NCI-H510A treated with DMSO at 0.1 percent for 48 hours (cell line): Measurements from ENCODE around the gene AGPAT1.

Experiments used
- DNase-seq: peaks from one replicate; lab custom pipeline; 2025; lab: John Stamatoyannopoulos, UW

Gene AGPAT1

GRCh38 chr6:32168807-32169591 is 6.9 kb downstream of the AGPAT1 start:
- DNase-seq, result no peak

DNA sequence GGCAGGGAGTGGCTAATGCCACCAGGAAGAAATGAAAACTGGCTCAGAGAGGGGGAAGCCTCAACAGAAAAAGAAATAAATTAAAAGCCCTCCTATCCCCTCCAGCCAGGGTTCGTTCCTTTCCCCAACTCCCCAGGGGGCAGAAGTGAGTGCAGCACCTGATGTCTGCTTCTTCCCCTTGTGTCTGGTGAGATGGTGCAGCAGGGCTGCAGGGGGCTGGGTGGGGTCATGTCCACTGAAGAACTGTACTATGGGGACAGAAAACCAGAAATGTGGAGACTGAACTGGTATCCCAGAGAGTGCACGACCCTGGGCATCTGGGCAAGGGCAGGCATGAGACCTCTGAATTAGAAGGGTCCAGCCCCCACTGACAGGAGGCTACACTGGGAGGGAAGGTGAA is 7.5 kb downstream of the AGPAT1 start:
- no peak for DNase-seq

DNA sequence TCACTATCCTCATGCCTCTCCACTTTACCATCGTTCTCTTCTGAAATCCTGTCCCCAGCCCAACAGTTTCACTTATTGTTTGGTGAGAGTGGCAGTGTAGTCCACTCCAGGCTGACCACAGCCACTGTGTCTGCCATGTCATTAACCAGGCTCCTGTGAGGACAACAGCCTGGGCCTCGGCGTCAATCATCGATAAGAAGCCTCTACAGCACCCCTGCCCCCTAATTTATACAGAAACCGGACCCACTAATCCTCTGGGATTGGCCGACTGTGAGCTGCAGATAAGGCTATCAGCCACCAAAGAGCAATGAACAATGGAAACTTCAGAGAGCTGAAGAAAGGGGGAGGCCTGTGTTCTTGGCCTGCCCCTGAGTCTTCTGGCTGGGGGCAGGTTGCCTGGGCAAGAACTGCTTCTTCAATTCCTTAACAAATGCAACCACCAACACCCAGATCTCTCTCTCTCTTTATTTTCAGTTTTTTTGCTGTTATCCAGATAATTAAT is 8.1 kb downstream of the AGPAT1 start:
- DNase-seq, result no peak

- no peak for DNase-seq
Observed at GRCh38 chr6:32167154-32167760, 8.6 kb downstream of the AGPAT1 start.

DNA sequence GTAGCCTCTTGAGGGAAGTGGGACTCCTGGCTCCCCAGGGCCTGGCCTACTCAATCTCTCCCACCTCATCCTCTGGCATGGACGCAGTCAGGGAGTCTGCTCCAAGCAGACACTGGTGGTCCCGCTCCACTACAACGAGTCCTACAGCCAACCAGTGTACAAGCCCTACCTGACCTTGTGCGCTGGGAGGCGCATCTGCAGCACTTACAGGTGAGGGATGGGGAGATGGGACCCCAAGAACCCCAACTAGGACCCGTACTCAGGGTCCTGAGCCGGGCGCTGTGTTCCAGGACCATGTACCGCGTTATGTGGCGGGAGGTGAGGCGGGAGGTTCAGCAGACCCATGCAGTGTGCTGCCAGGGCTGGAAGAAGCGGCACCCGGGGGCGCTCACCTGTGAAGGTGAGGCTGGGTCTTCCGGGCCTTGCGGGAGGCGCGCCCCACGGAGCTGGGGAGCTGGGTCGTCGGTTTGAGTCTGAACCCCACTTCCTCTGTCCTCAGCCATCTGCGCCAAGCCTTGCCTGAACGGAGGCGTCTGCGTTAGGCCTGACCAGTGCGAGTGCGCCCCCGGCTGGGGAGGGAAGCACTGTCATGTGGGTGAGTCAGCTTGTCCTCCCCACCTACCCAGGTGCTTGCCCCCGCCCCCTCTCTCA is 9.3 kb downstream of the AGPAT1 start:
- no peak for DNase-seq

GRCh38 chr6:32164295-32164694 is 11.6 kb downstream of the AGPAT1 start, which contains the start of gene EGFL8:
Gene EGFL8 (plus strand): TSS chr6:32164595. CDS start chr6:32166166, 1,571 bp downstream.
- no peak for DNase-seq

DNA sequence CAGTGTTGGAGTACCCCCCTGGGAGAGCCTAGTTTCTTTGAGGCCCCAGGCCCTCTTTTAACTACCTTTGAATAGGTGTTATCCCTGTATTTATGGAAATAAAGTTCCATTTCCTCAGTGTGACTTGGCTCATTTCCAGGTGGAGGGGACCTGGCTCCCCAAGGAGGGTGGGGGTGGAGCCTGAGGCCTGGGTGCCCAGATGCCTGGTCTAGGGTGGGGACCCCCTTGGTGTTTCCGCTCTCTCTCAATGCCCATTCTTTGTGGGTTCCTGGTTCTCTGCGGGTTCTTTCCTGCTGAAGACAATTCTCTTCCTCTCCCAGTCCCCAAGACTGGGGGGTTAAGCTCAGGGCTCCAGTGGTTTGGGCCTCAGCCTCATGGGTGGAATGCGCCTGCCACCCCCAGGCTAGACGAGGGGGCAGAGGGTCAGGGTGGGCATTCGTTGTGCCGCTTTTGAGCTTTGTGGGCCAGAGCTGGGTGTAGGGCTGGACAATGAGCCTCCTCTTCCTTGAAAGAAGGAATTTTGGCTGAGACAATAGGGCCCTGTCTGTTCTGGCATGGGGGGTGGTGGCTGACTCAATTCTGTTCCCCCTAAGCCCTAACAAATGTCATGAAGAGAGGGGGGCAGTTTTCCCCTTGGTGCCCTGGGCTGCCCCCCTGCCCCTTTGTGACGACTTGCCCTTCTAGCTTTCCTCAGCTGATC is 12.2 kb downstream of the AGPAT1 start:
- DNase-seq, result no peak

DNA sequence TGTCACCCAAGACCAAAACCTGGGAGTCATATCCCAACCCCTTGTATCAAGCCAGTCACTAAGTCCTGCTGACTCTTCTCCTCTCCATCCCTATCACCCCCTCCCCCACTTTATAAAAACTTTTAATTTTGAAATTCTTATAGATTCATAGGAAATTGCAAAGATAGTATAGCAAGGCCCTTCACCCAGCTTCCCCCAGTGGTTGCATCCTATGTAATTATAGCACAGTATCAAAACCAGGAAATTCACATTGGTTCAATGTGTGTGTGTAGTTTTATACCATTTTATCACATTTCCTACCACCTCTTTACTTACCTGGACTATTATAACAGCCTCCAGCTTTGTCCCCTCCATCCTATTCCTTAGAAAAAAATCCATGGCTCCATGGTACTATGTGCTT is 17.8 kb downstream of the AGPAT1 start:
- DNase-seq, result no peak

- no peak for DNase-seq
Observed at GRCh38 chr6:32156891-32157290, 19.0 kb downstream of the AGPAT1 start.

GRCh38 chr6:32154514-32155161 is 21.2 kb downstream of the AGPAT1 start:
- peak; percentile 81 for DNase-seq

GRCh38 chr6:32153564-32154513 is 22.0 kb downstream of the AGPAT1 start, which contains the start of gene PPT2:
Gene PPT2 (plus strand): TSS chr6:32154141. CDS start chr6:32154595, 454 bp downstream.
- peak; percentile 83 for DNase-seq

GRCh38 chr6:32152769-32153563 is 22.9 kb downstream of the AGPAT1 start:
- no peak for DNase-seq

GRCh38 chr6:32151863-32152768 is 23.8 kb downstream of the AGPAT1 start, which contains the start of gene PRRT1:
Gene PRRT1 (minus strand): TSS chr6:32151939. CDS start chr6:32151827, 112 bp downstream.
- DNase-seq, result no peak

DNA sequence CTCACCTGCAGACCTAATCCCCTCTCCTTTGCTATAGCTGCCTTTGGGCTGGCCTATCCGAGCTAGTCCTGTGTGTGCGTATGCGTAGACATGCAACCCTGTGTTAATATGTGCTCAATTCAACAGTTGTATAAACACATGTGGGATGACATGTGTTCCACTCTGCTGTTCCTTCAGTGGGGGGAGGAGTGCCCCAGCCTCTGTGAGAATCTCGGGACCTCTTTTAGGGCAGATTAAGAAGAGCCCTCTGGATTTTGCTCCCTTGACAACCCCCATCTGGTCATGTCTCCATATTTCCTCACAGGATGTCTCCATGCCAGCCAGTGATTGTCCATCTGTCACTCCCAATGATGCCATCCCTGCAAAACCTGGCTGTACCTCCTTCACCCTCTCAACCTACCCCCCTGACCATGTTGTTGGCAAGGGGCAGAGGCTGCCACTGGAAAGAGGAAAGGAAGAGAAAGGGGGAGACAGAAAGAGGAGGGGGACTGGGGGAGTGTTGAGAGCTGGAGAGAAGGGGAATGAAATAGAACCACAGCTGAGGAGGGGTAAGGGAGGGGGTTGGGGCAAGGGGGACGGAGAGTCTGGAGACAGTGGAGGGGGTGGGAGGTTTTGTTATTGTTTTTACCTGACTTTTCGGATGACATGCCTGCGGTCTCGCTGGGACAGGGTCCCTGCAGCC is 24.6 kb downstream of the AGPAT1 start:
- no peak for DNase-seq

DNA sequence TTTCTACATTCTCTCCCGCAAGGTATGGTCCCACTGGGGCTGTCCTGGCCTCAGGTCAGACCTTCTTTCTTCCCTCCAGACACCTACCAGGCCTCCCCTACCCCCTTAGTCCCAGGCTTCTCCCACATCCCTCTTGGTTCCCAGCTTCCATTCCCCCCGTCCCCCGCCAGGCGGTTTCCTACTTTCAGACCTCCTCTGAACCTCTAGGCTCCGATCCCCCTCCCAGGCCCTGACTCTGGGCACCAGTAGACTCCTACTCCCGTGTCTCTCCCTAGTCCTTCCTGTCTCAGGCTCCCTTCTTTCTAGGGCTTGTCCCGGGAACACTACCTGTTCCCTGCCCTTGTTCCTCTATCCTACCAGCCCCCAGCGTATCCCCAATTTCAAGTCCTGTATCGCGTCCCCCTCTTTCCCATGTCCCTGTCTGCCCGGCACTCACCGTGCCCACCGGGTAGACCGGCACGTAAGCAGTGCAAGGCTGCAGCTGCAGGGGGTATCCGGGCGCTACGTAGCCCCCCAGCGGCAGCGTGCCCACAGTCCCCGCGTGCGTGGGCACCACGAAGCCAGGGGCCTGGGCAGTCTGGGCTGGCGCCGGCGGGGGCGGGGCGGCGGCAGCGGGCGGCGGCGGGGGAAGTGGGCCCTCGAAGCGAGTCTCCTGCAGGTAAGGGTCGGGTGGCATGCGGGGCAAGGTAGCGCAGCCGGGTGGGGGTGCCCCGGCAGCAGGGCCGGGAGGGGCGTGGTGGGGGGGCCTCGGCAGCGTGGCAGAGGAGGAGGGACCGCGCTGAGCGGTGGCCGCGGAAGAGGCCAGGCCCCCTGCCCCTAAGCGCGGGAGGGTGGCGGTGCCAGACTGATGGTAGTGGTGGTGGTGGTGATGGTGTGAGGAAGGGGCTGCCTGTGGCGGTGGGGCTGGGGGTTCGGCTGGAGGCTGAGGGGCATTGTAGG is 25.7 kb downstream of the AGPAT1 start:
- DNase-seq, result no peak

DNA sequence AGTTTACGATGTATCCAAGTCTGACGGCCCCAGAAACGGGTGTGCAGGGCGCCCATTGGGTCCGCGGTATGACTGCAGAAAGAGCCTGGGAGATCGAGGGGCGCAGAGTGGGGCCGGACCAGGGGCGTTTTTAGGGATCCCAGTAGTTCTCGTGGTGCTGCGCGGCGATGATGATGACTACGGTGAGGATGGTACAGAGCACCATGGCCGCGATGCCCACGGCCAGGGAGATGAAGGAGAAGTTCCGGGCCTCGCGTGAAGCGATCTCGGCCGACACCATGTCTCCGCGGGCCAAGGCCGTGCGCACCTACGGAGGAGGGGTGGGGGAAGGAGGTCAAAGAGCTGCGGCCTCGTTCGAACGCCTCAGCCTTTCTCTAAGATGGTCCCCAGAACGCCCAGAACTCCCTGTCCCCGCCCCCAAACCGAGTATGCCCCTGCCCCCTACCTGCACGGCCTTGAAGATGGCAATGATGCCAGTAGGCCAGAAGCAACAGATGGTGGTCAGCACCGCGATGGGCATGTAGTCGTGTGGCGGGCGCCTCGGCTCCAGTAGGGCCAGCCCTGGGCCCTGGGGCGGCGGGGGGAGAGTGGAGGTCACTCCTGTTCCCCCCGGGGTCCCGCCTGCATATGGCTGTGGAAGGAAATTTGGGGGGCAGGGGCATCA is 26.7 kb downstream of the AGPAT1 start:
- no peak for DNase-seq
